HepG2 (cell line): ENCODE results near the gene GGACT. TPM values are rescaled to one million over a fixed set of nuclear protein-coding genes. Genes with fewer than 3 reads are reported as not detected.

Source experiments
- ATF4 ChIP-seq, 2 experiments: fragments of 450-650 bp in 1 of 2; sonication (generic) in 1 of 2; formaldehyde crosslinking; IDR thresholded peaks; 2 replicates each; pipeline versions ENCODE4 v1.5.0 to v1.8.0; 2020 to 2022; ENCODE audit warnings: mild to moderate bottlenecking in 1 of 2, missing genetic modification reagents in 1 of 2
- CERS6 ChIP-seq: sonication (generic); formaldehyde crosslinking; IDR thresholded peaks from 2 replicates; pipeline ENCODE4 v1.5.0; 2020; ENCODE audit warnings: missing genetic modification reagents
- CHCHD3 ChIP-seq: sonication (generic); formaldehyde crosslinking; IDR thresholded peaks from 2 replicates; pipeline ENCODE4 v1.8.0; 2022; ENCODE audit warnings: mild to moderate bottlenecking, missing genetic modification reagents, moderate library complexity
- FOXM1 ChIP-seq: sonication (generic); formaldehyde crosslinking; IDR thresholded peaks from 2 replicates; pipeline ENCODE4 v1.5.0; 2020; ENCODE audit warnings: missing genetic modification reagents
- GFI1 ChIP-seq: sonication (generic); formaldehyde crosslinking; IDR thresholded peaks from 2 replicates; pipeline ENCODE4 v1.5.0; 2020; ENCODE audit warnings: missing genetic modification reagents, mild to moderate bottlenecking, borderline replicate concordance
- KDM2A ChIP-seq: sonication (generic); formaldehyde crosslinking; IDR thresholded peaks from 2 replicates; pipeline ENCODE4 v1.4.0; 2020; ENCODE audit warnings: low read depth, missing genetic modification reagents, borderline replicate concordance
- KDM6A ChIP-seq: IDR thresholded peaks from 2 replicates; pipeline ENCODE4 v1.6.1; 2016; ENCODE audit warnings: low read depth
- KLF9 ChIP-seq: IDR thresholded peaks from 2 replicates; pipeline ENCODE4 v1.6.1; 2016; ENCODE audit warnings: low read depth
- MAZ ChIP-seq, 2 experiments: sonication (generic) in 1 of 2; formaldehyde crosslinking in 1 of 2; IDR thresholded peaks; 2 replicates each; pipeline versions ENCODE4 v1.5.0 to v1.6.1; 2012 to 2020; ENCODE audit warnings: low read depth in 2 of 2, mild to moderate bottlenecking in 2 of 2, borderline replicate concordance in 1 of 2, improper control_type of control experiment in 1 of 2, low read length in 1 of 2, missing genetic modification reagents in 1 of 2, moderate library complexity in 1 of 2
- MTF1 ChIP-seq: sonication (generic); formaldehyde crosslinking; IDR thresholded peaks from 2 replicates; pipeline ENCODE4 v1.5.0; 2020; ENCODE audit warnings: missing genetic modification reagents
- MTF2 ChIP-seq: sonication (generic); formaldehyde crosslinking; IDR thresholded peaks from 2 replicates; pipeline ENCODE4 v1.5.0; 2020; ENCODE audit warnings: missing genetic modification reagents, borderline replicate concordance
- MYC ChIP-seq: sonication (generic); formaldehyde crosslinking; IDR thresholded peaks from 2 replicates; pipeline ENCODE4 v1.9.0; 2021; ENCODE audit warnings: missing genetic modification reagents, borderline replicate concordance
- RFX1 ChIP-seq: fragments of 450-650 bp; IDR thresholded peaks from 2 replicates; pipeline ENCODE4 v1.6.1; 2017
- RFX3 ChIP-seq: IDR thresholded peaks from 2 replicates; pipeline ENCODE4 v1.6.1; 2016; ENCODE audit warnings: missing biosample characterization, missing genetic modification reagents
- SNAI1 ChIP-seq: sonication (generic); formaldehyde crosslinking; IDR thresholded peaks from 2 replicates; pipeline ENCODE4 v1.5.0; 2020; ENCODE audit warnings: mild to moderate bottlenecking, missing genetic modification reagents, borderline replicate concordance
- SOX13 ChIP-seq, 3 experiments: fragments of 450-650 bp in 1 of 3; sonication (generic) in 1 of 3; formaldehyde crosslinking in 1 of 3; IDR thresholded peaks in 2 of 3; conservative IDR thresholded peaks in 1 of 3; 2 replicates each; pipeline versions ENCODE4 v1.5.0 to v1.6.1; 2016 to 2020; ENCODE audit warnings: antibody characterized with exemption in 1 of 3, mild to moderate bottlenecking in 1 of 3, missing compliant biosample characterization in 1 of 3, missing genetic modification reagents in 1 of 3, moderate library complexity in 1 of 3
- SOX5 ChIP-seq: IDR thresholded peaks from 2 replicates; pipeline ENCODE4 v1.6.1; 2016; ENCODE audit warnings: borderline replicate concordance
- ZBTB33 ChIP-seq: sonication (generic); formaldehyde crosslinking; IDR thresholded peaks from 2 replicates; pipeline ENCODE4 v1.4.0; 2020; ENCODE audit warnings: missing genetic modification reagents
- ZFP36L1 ChIP-seq: sonication (generic); formaldehyde crosslinking; IDR thresholded peaks from 2 replicates; pipeline ENCODE4 v1.8.0; 2022; ENCODE audit warnings: mild to moderate bottlenecking, missing genetic modification reagents, moderate library complexity
- ZNF431 ChIP-seq: sonication (generic); formaldehyde crosslinking; IDR thresholded peaks from 2 replicates; pipeline ENCODE4 v1.9.0; 2022; ENCODE audit warnings: missing genetic modification reagents, low read depth, mild to moderate bottlenecking, borderline replicate concordance
- ZNF710 ChIP-seq: sonication (generic); formaldehyde crosslinking; IDR thresholded peaks from 2 replicates; pipeline ENCODE4 v1.5.0; 2020; ENCODE audit warnings: mild to moderate bottlenecking, missing genetic modification reagents, borderline replicate concordance
- ZNF749 ChIP-seq: sonication (generic); formaldehyde crosslinking; IDR thresholded peaks from 2 replicates; pipeline ENCODE4 v1.8.0; 2022; ENCODE audit warnings: mild to moderate bottlenecking, missing genetic modification reagents, moderate library complexity, borderline replicate concordance
- ZZZ3 ChIP-seq: sonication (generic); formaldehyde crosslinking; IDR thresholded peaks from 2 replicates; pipeline ENCODE4 v1.4.0; 2020; ENCODE audit warnings: missing genetic modification reagents, mild to moderate bottlenecking, borderline replicate concordance
- polyA plus RNA-seq, 8 experiments: library from polyadenylated mRNA; depleted of rRNA in 3 of 8; stranded (reverse) in 7 of 8; unstranded in 1 of 8; fragments of >200 nt; fragmentation: Illumina TruSeq in 4 of 8; extraction: Trizol in 4 of 8; gene quantifications; 2 replicates each; pipeline versions ENCODE4 v1.2.1 to v1.2.3, GENCODE V29; 2011 to 2016; ENCODE audit warnings: low read depth in 4 of 8, missing spikeins in 1 of 8, mixed read lengths in 1 of 8; ENCODE audit not compliant: insufficient read depth in 1 of 8
- total RNA-seq, 5 experiments: library from RNA; depleted of rRNA; stranded (reverse); fragments of >200 nt; fragmentation: Illumina TruSeq; extraction: Trizol; gene quantifications; 2 replicates each; pipeline ENCODE4 v1.2.3, GENCODE V29; 2016; ENCODE audit warnings: low read depth in 1 of 5

The GGACT gene
- total and polyA plus RNA-seq, 2 of the 13 experiments (the other 11 are each of a cell fraction or from before 2014, with no cell fraction given), result 1.7 to 1.9 TPM

GRCh38 chr13:100588331-100589177 is at the start of gene GGACT (continued):
- TF ChIP-seq MAZ (IDR thresholded peaks at IDR 0.05; ENCODE audit: borderline replicate concordance, low read depth, low read length), result no peak
- TF ChIP-seq MAZ (CRISPR knock-in tag; IDR thresholded peaks at IDR 0.05; ENCODE audit: low read depth), result peak; percentile 90
- peak; percentile 74 for TF ChIP-seq ZNF431 (CRISPR knock-in tag)
- peak; percentile 28; the same call in 1 of the 2 replicates for TF ChIP-seq GFI1 (CRISPR knock-in tag)
- TF ChIP-seq MTF2 (CRISPR knock-in tag), result no peak
- TF ChIP-seq ZFP36L1 (CRISPR knock-in tag), result no peak
- peak; percentile 94 for TF ChIP-seq MYC
- no peak for TF ChIP-seq FOXM1
- no peak for TF ChIP-seq RFX1
- TF ChIP-seq SNAI1, result no peak
- no peak for TF ChIP-seq ATF4 (CRISPR knock-in tag; IDR thresholded peaks at IDR 0.05)
- peak; percentile 65 for TF ChIP-seq ZNF710 (CRISPR knock-in tag)
- no peak; the same call in 1 of the 2 replicates for TF ChIP-seq ZNF749 (CRISPR knock-in tag)
- peak; percentile 73; the same call in 1 of the 2 replicates for TF ChIP-seq ZBTB33
- TF ChIP-seq MTF1, result 0 out of 2 replicates have a peak, but pooled peaks have one; percentile 30
- peak; percentile 30; the same call in 1 of the 2 replicates for TF ChIP-seq CERS6
- no peak for TF ChIP-seq KDM6A (CRISPR knock-in tag)
- TF ChIP-seq RFX3 (CRISPR knock-in tag), result no peak
- TF ChIP-seq SOX13 (IDR thresholded peaks at IDR 0.05), result no peak
- no peak for TF ChIP-seq SOX13 (CRISPR knock-in tag; conservative IDR thresholded peaks at IDR 0.05 in 1 of 2, IDR thresholded peaks at IDR 0.05 in 1 of 2)
- peak; percentile 91 for TF ChIP-seq CHCHD3
- no peak for TF ChIP-seq SOX5 (CRISPR knock-in tag)
- TF ChIP-seq KDM2A (CRISPR knock-in tag), result peak; percentile 60; the same call in 1 of the 2 replicates
- TF ChIP-seq KLF9 (CRISPR knock-in tag), result no peak
- TF ChIP-seq ZZZ3 (CRISPR knock-in tag), result no peak
